Lung (tissue), 12 donors: ENCODE data around the gene SPTBN1. TPM values are rescaled to one million over a fixed set of nuclear protein-coding genes. Genes with fewer than 3 reads are reported as not detected.

ENCODE experiments used
- ATAC-seq: fragments of 200-7000 bp; cut with Tn5 transposase; one replicate; pipeline ENCODE4 v1.9.1; 2020; ENCODE audit warnings: moderate number of reproducible peaks; ENCODE audit not compliant: insufficient read depth, low FRiP score
- DNase-seq, 3 donors: peaks; one replicate each; pipeline ENCODE4 v3.0.0-alpha.2; 2013 to 2017
- H3K27ac ChIP-seq, 2 donors: one replicate each; pipeline ENCODE4 v1.5.1; 2013; ENCODE audit warnings: mild to moderate bottlenecking in 2 of 2, moderate library complexity in 2 of 2, control low read depth in 1 of 2, inconsistent platforms in 1 of 2, low read depth in 1 of 2, low read length in 1 of 2
- H3K27me3 ChIP-seq, 3 donors: one replicate each; pipeline ENCODE4 v1.5.1; 2013; ENCODE audit warnings: low read length in 2 of 3; ENCODE audit not compliant: control insufficient read depth in 3 of 3, insufficient read depth in 3 of 3
- H3K36me3 ChIP-seq, 4 donors: one replicate each; pipeline ENCODE4 v1.5.1; 2013; ENCODE audit warnings: low read length in 4 of 4, mild to moderate bottlenecking in 1 of 4, moderate library complexity in 1 of 4; ENCODE audit not compliant: control insufficient read depth in 4 of 4, insufficient read depth in 4 of 4
- H3K4me1 ChIP-seq, 5 donors: one replicate each; pipeline ENCODE4 v1.5.1; 2013; ENCODE audit warnings: low read length in 5 of 5, mild to moderate bottlenecking in 2 of 5, moderate library complexity in 1 of 5; ENCODE audit not compliant: control insufficient read depth in 5 of 5, insufficient read depth in 5 of 5
- H3K4me3 ChIP-seq: one replicate; pipeline ENCODE4 v1.5.1; 2013; ENCODE audit warnings: mild to moderate bottlenecking, control low read depth, moderate library complexity
- H3K9ac ChIP-seq, 2 donors: one replicate each; pipeline ENCODE4 v1.5.1; 2013; ENCODE audit warnings: low read length in 2 of 2, control low read depth in 1 of 2; ENCODE audit not compliant: insufficient read depth in 1 of 2
- H3K9me3 ChIP-seq, 4 donors: one replicate each; pipeline ENCODE4 v1.5.1; 2013; ENCODE audit warnings: low read length in 3 of 4, mild to moderate bottlenecking in 1 of 4, moderate library complexity in 1 of 4; ENCODE audit not compliant: control insufficient read depth in 4 of 4, insufficient read depth in 3 of 4
- WGBS, 2 donors: extraction: QIAGEN DNeasy Blood & Tissue Kit; methylation state at CpG; one replicate each; pipeline ENCODE4 v1.1.7; 2013; 5-methylcytosine and 5-hydroxymethylcytosine counted together
- polyA plus RNA-seq, 2 donors: library from polyadenylated mRNA; stranded (reverse); fragments of 200-250 nt; gene quantifications; one replicate each; pipeline ENCODE4 v1.2.1, GENCODE V29; 2013
- total RNA-seq, 2 donors: library from RNA; depleted of rRNA in 1 of 2; stranded (reverse); fragments of >200 nt in 1 of 2; gene quantifications; one replicate each; pipeline ENCODE4 v1.2.1, GENCODE V29; 2014 to 2021
- TF ChIP-seq, protein P1 (sequence below): IDR thresholded peaks from 2 replicates; pipeline ENCODE4 v1.5.1; 2012; ENCODE audit warnings: mild to moderate bottlenecking; ENCODE audit errors: control extremely low read depth, extremely low read depth
- donor health status: control.
- donor health status: control.
- donor health status: Bipolar disorder and iron deficiency.
- donor health status: healthy.
- donor health status: DM: yes; HTN: yes; CAD: no.

Gene SPTBN1
- total and polyA plus RNA-seq, 4 donors: 89.4 to 715 (median 275) TPM

DNA sequence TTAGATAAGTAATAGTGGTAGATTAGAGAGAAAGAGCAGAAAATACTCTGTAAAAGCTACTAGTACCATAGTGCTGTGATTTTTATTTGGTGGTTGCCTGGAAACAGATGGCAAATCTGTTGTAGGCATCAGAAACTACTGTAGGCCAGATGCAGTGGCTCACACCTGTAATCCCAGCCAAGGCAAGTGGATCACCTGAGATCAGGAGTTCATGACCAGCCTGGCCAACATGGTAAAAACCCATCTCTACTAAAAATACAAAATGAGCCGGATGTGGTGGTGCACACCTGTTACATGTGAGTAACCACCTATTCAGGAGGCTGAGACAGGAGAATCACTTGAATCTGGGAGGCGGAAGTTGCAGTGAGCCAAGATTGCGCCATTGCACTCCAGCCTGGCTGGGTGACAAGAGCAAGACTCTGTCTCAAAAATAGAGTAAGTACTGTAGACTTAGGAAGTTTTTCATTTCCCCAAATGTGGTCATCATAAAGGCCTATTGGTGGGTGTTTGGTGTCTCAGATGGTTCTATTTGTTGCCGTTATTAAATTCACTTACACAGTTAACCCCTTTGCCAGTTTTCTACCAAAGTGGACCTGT is 79.6 kb downstream of the SPTBN1 start:
- Histone ChIP-seq H3K4me3 (no peak overlapping the region), H3K27me3 (no peaks in the 10 kb centered on the region), H3K9me3 (no peaks in the 10 kb centered on the region), H3K36me3 (peaks cover 10 to 37% (median 21%) of the 10 kb centered on the region in 4 donors), H3K9ac (no peak overlapping the region), H3K4me1 (peaks cover 0 to 20% (median 5%) of the 10 kb centered on the region in 5 donors), H3K27ac (no peak overlapping the region)
- WGBS, 2 donors: 44 to 68% methylated on average over 4 of the region's 4 CpGs
- DNase-seq: no peak
- ATAC-seq: no peak
- TF ChIP-seq, protein P1, sequence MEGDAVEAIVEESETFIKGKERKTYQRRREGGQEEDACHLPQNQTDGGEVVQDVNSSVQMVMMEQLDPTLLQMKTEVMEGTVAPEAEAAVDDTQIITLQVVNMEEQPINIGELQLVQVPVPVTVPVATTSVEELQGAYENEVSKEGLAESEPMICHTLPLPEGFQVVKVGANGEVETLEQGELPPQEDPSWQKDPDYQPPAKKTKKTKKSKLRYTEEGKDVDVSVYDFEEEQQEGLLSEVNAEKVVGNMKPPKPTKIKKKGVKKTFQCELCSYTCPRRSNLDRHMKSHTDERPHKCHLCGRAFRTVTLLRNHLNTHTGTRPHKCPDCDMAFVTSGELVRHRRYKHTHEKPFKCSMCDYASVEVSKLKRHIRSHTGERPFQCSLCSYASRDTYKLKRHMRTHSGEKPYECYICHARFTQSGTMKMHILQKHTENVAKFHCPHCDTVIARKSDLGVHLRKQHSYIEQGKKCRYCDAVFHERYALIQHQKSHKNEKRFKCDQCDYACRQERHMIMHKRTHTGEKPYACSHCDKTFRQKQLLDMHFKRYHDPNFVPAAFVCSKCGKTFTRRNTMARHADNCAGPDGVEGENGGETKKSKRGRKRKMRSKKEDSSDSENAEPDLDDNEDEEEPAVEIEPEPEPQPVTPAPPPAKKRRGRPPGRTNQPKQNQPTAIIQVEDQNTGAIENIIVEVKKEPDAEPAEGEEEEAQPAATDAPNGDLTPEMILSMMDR: no peak

- ATAC-seq (no peak), DNase-seq (no peak)
- Histone ChIP-seq H3K4me1 (peaks cover 0 to 22% (median 5%) of the 10 kb centered on the region in 5 donors), H3K9me3 (no peaks in the 10 kb centered on the region), H3K36me3 (peaks cover 9 to 31% (median 17%) of the 10 kb centered on the region in 4 donors), H3K27me3 (no peaks in the 10 kb centered on the region), H3K27ac (no peak overlapping the region), H3K4me3 (no peak overlapping the region), H3K9ac (no peak overlapping the region)
- TF ChIP-seq, protein P1: no peak
- 91 to 92% methylated on average over 2 of the region's 2 CpGs for WGBS, 2 donors
These were observed 80.6 kb downstream of the SPTBN1 start for GRCh38 chr2:54536720-54537119.

DNA sequence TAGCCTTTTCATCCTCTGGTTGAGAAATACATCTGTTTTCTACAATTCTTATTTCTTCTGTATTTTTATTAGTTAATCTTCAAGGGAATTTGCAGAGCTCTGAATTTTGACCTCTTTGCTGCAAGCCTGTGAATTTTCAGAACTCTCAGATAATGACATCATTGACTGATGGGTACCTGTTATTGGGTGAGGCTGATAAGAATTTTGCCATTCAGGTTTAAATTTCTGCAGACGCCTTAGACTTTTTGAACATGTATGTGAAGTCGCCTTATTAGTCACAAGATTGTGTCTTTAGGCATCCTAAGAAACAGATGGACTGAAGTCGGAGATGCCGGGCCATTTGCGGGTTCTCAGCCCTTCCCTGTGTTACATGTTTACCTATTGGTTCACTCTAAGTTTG is 82.4 kb downstream of the SPTBN1 start:
- H3K27me3 ChIP-seq: no peaks in the 10 kb centered on the region
- TF ChIP-seq, protein P1: no peak
- peaks cover 0 to 24% (median 5%) of the 10 kb centered on the region in 5 donors for H3K4me1 ChIP-seq
- no peak overlapping the region for H3K9ac ChIP-seq
- DNase-seq (no peak), ATAC-seq (no peak)
- no peaks in the 10 kb centered on the region for H3K9me3 ChIP-seq
- WGBS, 2 donors: 97% methylated on average over 5 of the region's 5 CpGs
- H3K4me3 ChIP-seq: no peak overlapping the region
- H3K36me3 ChIP-seq: peaks cover 5 to 26% (median 13%) of the 10 kb centered on the region in 4 donors
- no peak overlapping the region for H3K27ac ChIP-seq

- no peaks in the 10 kb centered on the region for H3K27me3 ChIP-seq
- H3K36me3 ChIP-seq: peaks cover 5 to 18% (median 9%) of the 10 kb centered on the region in 4 donors
- no peak for ATAC-seq
- no peak overlapping the region for H3K4me3 ChIP-seq
- H3K4me1 ChIP-seq: peaks cover 0 to 30% (median 4%) of the 10 kb centered on the region in 5 donors
- no peak overlapping the region for H3K9ac ChIP-seq
- WGBS, 2 donors: 79 to 90% methylated on average over 6 of the region's 6 CpGs
- H3K27ac ChIP-seq: peak overlapping the region in 1 of 2 donors; percentile 24
- H3K9me3 ChIP-seq: no peaks in the 10 kb centered on the region
- TF ChIP-seq, protein P1: no peak
- no peak for DNase-seq
These were observed 83.6 kb downstream of the SPTBN1 start for GRCh38 chr2:54539683-54540082.
